ENCODE measurements around the gene OR5C1.
"Not testable (repeated sequence)": the region's sequence is repeated elsewhere in the genome, so short reads cannot be mapped to it uniquely, and the experiment has no call there.

The OR5C1 gene
- 0 reads per million in 2 experiments for total RNA-seq

- DNase-seq (ENCODE audit: low read depth) = no peak
These were observed at the start of gene OR5C1 for GRCh38 chr9:122788831-122789230. Gene OR5C1 (plus strand): TSS chr9:122788933. CDS start chr9:122788933, 0 bp downstream.

GRCh38 chr9:122742003-122742402 is 46.7 kb upstream of the OR5C1 start, which contains the start of gene OR1L6:
Gene OR1L6 (plus strand): TSS chr9:122742303. CDS start chr9:122749848, 7,545 bp downstream.
- no peak for DNase-seq (ENCODE audit: low read depth)

- no peak for DNase-seq (ENCODE audit: low read depth)
These were observed 33.9 kb upstream of the OR5C1 start for GRCh38 chr9:122754825-122755224.

- DNase-seq (ENCODE audit: low read depth) = no peak
These were observed 20.9 kb upstream of the OR5C1 start for GRCh38 chr9:122767817-122768216.

DNA sequence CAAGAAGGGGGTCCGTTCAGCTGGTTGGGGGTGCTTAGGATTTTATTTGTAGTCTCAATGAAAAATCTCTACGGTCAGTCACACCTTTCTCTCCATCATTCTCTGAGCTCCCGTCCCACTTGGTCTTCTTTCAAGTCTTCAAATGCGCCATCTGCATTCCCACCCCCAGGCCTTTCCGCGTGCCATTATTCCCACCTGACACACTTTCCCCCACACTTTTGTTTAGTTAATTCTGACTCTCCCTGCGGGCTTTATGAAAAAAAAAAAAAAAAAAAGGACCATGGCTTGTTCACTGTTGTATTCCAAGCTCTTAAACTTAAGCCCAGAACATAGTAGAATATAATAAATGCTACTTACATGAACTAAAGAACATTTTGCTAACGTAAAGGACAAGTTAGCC is 11.7 kb upstream of the OR5C1 start:
- no peak for DNase-seq (ENCODE audit: low read depth)

GRCh38 chr9:122777935-122778627 is 10.7 kb upstream of the OR5C1 start:
- no peak for DNase-seq (ENCODE audit: low read depth)

DNA sequence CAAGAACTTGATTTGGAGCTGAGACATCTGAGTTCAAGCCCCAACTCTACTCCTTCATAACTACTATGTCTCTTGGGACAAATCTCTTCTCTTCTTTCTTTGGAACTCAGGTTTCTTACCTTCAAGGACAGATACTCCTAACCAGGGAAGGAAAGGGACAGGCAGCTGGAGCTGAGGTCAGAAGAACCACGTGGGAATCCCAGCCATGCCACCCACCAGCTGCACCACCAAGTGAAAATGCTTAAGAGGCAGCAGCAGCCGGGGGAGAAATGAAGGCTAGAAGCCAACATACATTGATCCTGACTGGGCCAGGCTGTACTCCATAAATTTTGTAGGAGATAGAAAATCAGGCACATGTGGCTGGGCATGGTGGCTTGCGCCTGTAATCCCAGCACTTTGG is 9.6 kb upstream of the OR5C1 start:
- no peak for DNase-seq (ENCODE audit: low read depth)

DNA sequence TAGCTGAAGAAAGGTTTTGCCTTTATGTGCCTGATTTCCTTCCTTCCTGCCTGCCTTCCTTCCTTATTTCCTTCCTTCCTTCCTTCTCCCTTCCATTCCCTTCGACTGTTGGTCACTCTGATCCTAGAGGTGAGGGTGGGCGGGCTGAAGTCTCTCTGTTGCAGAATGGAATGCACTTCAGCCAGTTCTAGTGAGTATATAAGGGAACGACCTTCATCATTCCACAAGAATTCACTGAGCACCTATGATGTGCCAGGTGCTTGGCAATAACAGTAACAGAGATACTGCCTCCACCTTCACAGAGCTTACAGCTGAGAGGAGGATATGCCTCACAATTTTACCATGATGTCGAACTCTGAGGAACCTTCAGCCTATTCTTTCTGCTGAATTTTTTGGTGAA is 8.7 kb upstream of the OR5C1 start:
- DNase-seq (ENCODE audit: low read depth) = no peak

- no peak for DNase-seq (ENCODE audit: low read depth)
These were observed 7.1 kb upstream of the OR5C1 start for GRCh38 chr9:122781671-122782070.

DNA sequence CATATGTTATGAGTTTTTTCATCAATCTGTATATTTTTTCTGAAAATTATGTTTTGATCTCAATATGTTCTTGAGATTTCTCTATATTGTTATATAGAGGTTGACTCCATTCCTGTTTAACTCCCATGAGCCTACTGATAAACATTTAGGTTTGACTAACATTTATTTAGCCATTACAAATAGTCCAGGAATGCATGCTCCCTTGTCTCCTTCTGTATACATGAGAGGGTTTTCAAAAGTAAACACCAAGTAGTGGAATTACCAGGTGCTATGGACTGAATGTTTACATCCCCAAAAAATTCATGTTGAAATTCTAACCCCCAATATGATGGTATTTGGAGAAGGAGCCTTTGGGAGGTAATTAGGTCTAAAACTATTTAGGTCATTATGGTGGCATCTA is 3.5 kb upstream of the OR5C1 start:
- no peak for DNase-seq (ENCODE audit: low read depth)

DNA sequence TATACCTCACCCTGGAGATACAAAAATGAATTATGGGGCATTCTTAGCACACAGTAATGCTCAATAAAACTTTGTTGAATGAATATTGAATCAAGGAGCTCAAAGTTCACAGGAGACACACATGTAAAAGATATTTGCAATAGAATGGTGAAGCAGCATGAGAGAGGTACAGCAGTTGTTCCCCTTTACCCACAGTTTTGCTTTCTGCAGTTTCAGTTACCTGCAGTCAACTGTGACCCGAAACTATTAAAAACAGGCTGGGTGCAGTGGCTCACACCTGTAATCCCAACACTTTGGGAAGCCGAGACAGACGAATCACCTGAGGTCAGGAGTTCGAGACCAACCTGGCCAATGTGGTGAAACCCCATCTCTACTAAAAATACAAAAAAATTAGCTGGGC is 2.4 kb upstream of the OR5C1 start:
- DNase-seq (ENCODE audit: low read depth) = no peak

DNA sequence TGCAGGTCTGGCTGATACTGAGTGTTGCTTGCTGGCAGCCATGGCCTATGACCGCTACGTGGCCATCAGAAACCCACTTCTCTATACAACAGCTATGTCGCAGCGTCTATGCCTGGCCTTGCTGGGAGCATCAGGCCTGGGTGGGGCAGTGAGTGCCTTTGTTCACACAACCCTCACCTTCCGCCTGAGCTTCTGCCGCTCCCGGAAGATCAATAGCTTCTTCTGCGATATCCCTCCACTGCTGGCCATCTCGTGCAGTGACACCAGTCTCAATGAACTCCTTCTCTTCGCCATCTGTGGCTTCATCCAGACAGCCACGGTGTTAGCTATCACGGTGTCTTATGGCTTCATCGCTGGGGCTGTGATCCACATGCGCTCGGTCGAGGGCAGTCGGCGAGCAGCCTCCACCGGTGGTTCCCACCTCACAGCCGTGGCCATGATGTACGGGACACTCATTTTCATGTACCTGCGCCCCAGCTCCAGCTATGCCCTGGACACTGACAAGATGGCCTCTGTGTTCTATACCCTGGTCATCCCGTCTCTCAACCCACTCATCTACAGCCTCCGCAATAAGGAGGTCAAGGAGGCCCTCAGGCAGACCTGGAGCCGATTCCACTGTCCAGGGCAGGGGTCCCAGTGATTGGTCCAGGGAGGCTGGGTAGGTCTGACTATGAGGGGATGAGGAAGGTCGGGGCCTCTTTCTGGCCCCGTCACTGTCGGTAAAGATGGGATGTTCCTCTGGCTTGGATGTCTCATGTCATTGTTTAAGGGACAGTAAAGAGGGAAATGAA is 718 bp downstream of the OR5C1 start:
- no peak for DNase-seq (ENCODE audit: low read depth)

DNA sequence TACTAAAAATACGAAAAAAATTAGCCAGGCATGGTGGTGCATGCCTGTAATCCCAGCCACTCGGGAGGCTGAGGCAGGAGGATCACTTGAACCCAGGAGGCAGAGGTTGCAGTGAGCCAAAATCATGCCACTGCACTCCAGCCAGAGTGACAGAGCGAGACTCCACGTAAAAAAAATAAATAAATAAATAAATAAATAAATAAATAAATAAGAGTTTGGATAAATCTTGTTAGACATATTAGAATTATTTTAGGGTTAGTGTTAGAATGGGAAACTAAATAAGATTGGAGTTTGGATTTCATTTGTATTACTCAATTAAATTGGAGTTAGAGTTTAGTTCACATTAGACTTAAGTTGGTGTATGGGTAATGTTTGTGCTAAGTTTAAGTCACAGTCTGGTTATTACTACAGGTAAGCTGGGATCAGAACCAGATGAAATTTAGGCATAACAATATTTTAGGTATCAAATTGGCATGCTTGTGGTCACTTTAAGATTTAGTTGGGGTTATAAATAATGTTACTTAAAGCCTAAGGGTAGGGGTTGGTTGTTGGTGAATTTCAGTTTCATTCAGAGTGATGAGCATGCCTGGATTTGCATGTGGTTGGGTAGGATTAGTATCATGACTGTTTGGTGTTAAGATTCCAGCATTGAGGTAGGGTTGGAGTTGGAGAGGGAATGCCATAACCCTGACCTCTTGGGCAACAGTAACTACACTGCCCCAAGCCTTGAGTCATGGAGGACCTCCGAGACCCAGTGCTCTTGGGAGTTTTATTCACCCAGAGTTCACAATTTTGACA is 3.3 kb downstream of the OR5C1 start:
- no peak for DNase-seq (ENCODE audit: low read depth)

GRCh38 chr9:122797316-122798063 is 8.8 kb downstream of the OR5C1 start:
- DNase-seq (ENCODE audit: low read depth) = no peak

DNA sequence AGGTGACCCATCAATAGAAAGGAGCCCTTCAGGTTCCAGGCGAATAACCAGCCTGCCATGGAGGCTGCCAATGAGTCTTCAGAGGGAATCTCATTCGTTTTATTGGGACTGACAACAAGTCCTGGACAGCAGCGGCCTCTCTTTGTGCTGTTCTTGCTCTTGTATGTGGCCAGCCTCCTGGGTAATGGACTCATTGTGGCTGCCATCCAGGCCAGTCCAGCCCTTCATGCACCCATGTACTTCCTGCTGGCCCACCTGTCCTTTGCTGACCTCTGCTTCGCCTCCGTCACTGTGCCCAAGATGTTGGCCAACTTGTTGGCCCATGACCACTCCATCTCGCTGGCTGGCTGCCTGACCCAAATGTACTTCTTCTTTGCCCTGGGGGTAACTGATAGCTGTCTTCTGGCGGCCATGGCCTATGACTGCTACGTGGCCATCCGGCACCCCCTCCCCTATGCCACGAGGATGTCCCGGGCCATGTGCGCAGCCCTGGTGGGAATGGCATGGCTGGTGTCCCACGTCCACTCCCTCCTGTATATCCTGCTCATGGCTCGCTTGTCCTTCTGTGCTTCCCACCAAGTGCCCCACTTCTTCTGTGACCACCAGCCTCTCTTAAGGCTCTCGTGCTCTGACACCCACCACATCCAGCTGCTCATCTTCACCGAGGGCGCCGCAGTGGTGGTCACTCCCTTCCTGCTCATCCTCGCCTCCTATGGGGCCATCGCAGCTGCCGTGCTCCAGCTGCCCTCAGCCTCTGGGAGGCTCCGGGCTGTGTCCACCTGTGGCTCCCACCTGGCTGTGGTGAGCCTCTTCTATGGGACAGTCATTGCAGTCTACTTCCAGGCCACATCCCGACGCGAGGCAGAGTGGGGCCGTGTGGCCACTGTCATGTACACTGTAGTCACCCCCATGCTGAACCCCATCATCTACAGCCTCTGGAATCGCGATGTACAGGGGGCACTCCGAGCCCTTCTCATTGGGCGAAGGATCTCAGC is 11.6 kb downstream of the OR5C1 start, which contains the start of gene OR1K1:
Gene OR1K1 (plus strand): TSS at position 58 of the 995 bp plus-strand sequence. CDS start 0 bp downstream, at position 58.
- no peak for DNase-seq (ENCODE audit: low read depth)

GRCh38 chr9:122806661-122807060 is 17.9 kb downstream of the OR5C1 start:
- DNase-seq (ENCODE audit: low read depth) = no peak

DNA sequence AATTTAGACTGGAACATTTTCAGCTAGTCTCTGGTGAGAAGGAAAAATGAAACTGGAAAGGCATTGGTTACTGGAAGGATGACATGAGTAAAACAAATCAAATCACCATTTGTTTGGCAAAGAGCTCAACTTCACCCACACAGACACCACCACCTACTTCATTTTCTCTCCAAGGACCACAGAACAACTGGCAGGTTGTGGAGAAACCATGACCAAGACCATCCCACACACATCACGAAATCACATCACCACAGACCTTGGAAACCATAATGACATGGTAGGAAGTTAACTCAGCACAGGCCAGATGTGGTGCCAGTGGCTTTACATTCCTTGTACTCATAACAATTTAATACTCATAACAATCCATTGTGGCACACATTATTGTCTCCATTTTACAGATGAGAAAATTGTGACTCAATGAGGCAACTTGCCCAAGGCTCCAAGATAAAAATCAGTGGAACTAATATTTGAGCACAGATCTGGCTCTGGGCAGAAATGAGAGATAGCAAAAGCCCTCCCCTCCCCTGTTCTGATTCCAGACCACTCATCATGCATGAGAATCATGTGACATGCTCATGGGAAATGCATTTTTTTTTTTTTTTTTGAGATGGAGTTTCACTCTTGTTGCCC is 18.7 kb downstream of the OR5C1 start:
- no peak for DNase-seq (ENCODE audit: low read depth)

DNA sequence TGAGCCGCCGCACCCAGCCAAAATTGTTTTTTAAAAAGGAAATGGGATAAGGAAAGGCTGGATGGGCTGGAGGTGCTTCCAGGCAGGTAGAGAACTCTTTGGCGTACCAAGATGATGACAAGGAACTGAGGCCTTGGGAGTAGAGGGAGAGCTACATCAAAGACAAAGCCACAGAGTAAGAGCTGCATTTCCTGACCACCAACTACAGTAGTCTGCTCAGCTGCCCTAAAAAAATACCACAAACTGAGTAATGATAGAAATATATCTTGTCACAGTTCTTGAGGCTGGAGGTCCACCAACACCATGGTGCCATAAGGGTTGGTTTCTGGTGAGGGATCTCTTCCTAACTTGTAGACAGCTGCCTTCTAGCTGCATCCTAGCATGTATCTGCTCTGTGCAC is 19.4 kb downstream of the OR5C1 start:
- DNase-seq (ENCODE audit: low read depth) = no peak

GRCh38 chr9:122809261-122809660 is 20.5 kb downstream of the OR5C1 start:
- not testable (repeated sequence) for DNase-seq (ENCODE audit: low read depth)
